Measurements from ENCODE around the gene PDE6G. TPM values are rescaled to one million over a fixed set of nuclear protein-coding genes. Genes with fewer than 3 reads are reported as not detected.

PDE6G gene
- total and polyA plus RNA-seq, 2 of the 8 experiments (the other 6 are each of a cell fraction or from before 2014, with no cell fraction given), result 5.8 to 12.9 TPM

DNA sequence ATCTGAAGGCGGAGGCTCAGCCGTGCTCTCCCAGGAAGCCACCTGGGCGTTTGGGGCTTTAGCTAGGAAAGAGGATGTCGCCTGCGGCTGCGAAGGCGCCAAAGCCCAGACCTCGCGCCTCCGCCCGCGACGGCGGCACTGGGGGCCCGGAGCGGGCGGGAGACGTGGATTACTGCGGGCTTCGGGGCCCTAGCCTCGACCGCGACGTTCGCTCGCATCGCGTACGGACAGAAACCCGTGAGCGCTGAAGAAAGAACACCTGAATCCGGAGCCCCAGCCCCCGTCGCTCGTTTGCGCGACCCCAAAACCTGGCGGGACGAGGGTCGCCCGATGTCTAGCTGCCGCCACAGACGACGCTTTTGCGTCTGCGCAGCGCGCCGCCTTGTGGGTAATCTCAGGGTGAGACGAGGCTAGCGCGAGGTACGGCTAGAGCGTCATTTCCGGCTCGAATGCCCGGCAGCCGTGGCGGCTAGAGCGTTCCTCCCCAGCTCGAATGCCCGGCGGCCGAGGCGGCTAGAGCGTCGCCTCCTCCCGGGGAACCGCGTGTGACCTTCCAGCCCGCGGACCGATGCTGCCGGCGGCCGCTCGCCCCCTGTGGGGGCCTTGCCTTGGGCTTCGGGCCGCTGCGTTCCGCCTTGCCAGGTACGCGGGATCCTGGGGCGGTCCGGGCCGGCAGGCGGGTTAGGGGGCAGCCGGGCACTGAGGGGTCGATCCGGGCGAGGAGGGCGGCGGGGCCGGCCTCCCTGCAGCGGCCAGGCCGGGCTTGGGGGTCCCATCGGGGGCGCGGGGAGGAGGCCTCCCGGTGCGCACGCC lies 46.8 kb upstream of the PDE6G start, which contains the start of gene MRPL12 (continued):
- TF ChIP-seq, protein P1, sequence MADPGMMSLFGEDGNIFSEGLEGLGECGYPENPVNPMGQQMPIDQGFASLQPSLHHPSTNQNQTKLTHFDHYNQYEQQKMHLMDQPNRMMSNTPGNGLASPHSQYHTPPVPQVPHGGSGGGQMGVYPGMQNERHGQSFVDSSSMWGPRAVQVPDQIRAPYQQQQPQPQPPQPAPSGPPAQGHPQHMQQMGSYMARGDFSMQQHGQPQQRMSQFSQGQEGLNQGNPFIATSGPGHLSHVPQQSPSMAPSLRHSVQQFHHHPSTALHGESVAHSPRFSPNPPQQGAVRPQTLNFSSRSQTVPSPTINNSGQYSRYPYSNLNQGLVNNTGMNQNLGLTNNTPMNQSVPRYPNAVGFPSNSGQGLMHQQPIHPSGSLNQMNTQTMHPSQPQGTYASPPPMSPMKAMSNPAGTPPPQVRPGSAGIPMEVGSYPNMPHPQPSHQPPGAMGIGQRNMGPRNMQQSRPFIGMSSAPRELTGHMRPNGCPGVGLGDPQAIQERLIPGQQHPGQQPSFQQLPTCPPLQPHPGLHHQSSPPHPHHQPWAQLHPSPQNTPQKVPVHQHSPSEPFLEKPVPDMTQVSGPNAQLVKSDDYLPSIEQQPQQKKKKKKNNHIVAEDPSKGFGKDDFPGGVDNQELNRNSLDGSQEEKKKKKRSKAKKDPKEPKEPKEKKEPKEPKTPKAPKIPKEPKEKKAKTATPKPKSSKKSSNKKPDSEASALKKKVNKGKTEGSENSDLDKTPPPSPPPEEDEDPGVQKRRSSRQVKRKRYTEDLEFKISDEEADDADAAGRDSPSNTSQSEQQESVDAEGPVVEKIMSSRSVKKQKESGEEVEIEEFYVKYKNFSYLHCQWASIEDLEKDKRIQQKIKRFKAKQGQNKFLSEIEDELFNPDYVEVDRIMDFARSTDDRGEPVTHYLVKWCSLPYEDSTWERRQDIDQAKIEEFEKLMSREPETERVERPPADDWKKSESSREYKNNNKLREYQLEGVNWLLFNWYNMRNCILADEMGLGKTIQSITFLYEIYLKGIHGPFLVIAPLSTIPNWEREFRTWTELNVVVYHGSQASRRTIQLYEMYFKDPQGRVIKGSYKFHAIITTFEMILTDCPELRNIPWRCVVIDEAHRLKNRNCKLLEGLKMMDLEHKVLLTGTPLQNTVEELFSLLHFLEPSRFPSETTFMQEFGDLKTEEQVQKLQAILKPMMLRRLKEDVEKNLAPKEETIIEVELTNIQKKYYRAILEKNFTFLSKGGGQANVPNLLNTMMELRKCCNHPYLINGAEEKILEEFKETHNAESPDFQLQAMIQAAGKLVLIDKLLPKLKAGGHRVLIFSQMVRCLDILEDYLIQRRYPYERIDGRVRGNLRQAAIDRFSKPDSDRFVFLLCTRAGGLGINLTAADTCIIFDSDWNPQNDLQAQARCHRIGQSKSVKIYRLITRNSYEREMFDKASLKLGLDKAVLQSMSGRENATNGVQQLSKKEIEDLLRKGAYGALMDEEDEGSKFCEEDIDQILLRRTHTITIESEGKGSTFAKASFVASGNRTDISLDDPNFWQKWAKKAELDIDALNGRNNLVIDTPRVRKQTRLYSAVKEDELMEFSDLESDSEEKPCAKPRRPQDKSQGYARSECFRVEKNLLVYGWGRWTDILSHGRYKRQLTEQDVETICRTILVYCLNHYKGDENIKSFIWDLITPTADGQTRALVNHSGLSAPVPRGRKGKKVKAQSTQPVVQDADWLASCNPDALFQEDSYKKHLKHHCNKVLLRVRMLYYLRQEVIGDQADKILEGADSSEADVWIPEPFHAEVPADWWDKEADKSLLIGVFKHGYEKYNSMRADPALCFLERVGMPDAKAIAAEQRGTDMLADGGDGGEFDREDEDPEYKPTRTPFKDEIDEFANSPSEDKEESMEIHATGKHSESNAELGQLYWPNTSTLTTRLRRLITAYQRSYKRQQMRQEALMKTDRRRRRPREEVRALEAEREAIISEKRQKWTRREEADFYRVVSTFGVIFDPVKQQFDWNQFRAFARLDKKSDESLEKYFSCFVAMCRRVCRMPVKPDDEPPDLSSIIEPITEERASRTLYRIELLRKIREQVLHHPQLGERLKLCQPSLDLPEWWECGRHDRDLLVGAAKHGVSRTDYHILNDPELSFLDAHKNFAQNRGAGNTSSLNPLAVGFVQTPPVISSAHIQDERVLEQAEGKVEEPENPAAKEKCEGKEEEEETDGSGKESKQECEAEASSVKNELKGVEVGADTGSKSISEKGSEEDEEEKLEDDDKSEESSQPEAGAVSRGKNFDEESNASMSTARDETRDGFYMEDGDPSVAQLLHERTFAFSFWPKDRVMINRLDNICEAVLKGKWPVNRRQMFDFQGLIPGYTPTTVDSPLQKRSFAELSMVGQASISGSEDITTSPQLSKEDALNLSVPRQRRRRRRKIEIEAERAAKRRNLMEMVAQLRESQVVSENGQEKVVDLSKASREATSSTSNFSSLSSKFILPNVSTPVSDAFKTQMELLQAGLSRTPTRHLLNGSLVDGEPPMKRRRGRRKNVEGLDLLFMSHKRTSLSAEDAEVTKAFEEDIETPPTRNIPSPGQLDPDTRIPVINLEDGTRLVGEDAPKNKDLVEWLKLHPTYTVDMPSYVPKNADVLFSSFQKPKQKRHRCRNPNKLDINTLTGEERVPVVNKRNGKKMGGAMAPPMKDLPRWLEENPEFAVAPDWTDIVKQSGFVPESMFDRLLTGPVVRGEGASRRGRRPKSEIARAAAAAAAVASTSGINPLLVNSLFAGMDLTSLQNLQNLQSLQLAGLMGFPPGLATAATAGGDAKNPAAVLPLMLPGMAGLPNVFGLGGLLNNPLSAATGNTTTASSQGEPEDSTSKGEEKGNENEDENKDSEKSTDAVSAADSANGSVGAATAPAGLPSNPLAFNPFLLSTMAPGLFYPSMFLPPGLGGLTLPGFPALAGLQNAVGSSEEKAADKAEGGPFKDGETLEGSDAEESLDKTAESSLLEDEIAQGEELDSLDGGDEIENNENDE (IDR thresholded peaks at IDR 0.05; ENCODE audit: insufficient replicate concordance, low read length), result no peak
- no peak for TF ChIP-seq BACH1 (IDR thresholded peaks at IDR 0.05; ENCODE audit: low read length)
- TF ChIP-seq RBBP5 (IDR thresholded peaks at IDR 0.05; ENCODE audit: borderline replicate concordance, low read depth, low read length), result 0 out of 2 replicates have a peak, but pooled peaks have one; percentile 75
- TF ChIP-seq NRF1 (IDR thresholded peaks at IDR 0.05; ENCODE audit: low read depth, low read length), result peak; percentile 62
- TF ChIP-seq CBX5 (IDR thresholded peaks at IDR 0.05; ENCODE audit: low read depth, low read length), result no peak
- TF ChIP-seq, protein P2, sequence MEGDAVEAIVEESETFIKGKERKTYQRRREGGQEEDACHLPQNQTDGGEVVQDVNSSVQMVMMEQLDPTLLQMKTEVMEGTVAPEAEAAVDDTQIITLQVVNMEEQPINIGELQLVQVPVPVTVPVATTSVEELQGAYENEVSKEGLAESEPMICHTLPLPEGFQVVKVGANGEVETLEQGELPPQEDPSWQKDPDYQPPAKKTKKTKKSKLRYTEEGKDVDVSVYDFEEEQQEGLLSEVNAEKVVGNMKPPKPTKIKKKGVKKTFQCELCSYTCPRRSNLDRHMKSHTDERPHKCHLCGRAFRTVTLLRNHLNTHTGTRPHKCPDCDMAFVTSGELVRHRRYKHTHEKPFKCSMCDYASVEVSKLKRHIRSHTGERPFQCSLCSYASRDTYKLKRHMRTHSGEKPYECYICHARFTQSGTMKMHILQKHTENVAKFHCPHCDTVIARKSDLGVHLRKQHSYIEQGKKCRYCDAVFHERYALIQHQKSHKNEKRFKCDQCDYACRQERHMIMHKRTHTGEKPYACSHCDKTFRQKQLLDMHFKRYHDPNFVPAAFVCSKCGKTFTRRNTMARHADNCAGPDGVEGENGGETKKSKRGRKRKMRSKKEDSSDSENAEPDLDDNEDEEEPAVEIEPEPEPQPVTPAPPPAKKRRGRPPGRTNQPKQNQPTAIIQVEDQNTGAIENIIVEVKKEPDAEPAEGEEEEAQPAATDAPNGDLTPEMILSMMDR (IDR thresholded peaks at IDR 0.05; ENCODE audit: control extremely low read depth in 1 of 3, insufficient read depth in 1 of 3, low read depth in 1 of 3, low read length in 3 of 3), result peak in 1 of 3 experiments; percentile 18; a peak in 1 of 4 replicates
- TF ChIP-seq GABPA (IDR thresholded peaks at IDR 0.05; ENCODE audit: borderline replicate concordance, insufficient read depth, low read length), result peak; percentile 83; the same call in 1 of the 2 replicates

All from H1 (cell line).